Neural progenitor cell (in vitro differentiated cells): ENCODE results near the gene SOCS3. TPM values are rescaled to one million over a fixed set of nuclear protein-coding genes. Genes with fewer than 3 reads are reported as not detected.

Experiments
- DNase-seq: peaks from one replicate; pipeline ENCODE4 v3.0.0-alpha.2; 2016; ENCODE audit warnings: low spot score
- H2AFZ ChIP-seq: fragments of 200-600 bp; sonication (generic); replicated peaks from 2 replicates; pipeline ENCODE4 v1.6.1; 2016; ENCODE audit warnings: antibody characterized with exemption
- H3F3A ChIP-seq: fragments of 200-600 bp; sonication (generic); 2 replicates; pipeline ENCODE4 v1.6.1; 2016; ENCODE audit warnings: antibody characterized with exemption, low read depth
- H3K27ac ChIP-seq: fragments of 200-600 bp; sonication (generic); 2 replicates; pipeline ENCODE4 v1.5.1; 2016; ENCODE audit warnings: mild to moderate bottlenecking
- H3K27me3 ChIP-seq: fragments of 200-600 bp; sonication (generic); 2 replicates; pipeline ENCODE4 v1.6.1; 2016; ENCODE audit warnings: mild to moderate bottlenecking, moderate library complexity
- H3K36me3 ChIP-seq: fragments of 200-600 bp; sonication (generic); 2 replicates; pipeline ENCODE4 v1.5.1; 2016
- H3K4me1 ChIP-seq: fragments of 200-600 bp; sonication (generic); 2 replicates; pipeline ENCODE4 v1.6.1; 2016; ENCODE audit warnings: mixed run types
- H3K4me2 ChIP-seq: fragments of 200-600 bp; sonication (generic); 2 replicates; pipeline ENCODE4 v1.6.1; 2016
- H3K4me3 ChIP-seq: fragments of 200-600 bp; sonication (generic); 2 replicates; pipeline ENCODE4 v1.5.1; 2016
- H3K79me2 ChIP-seq: fragments of 200-600 bp; sonication (generic); 2 replicates; pipeline ENCODE4 v1.6.1; 2016; ENCODE audit warnings: low read depth
- H3K9ac ChIP-seq: fragments of 200-600 bp; sonication (generic); 2 replicates; pipeline ENCODE4 v1.6.1; 2016
- H3K9me3 ChIP-seq: fragments of 200-600 bp; sonication (generic); 2 replicates; pipeline ENCODE4 v1.5.1; 2016; ENCODE audit warnings: low read depth
- H4K20me1 ChIP-seq: fragments of 200-600 bp; sonication (generic); 2 replicates; pipeline ENCODE4 v1.6.1; 2016; ENCODE audit warnings: low read depth
- H3K27ac Mint-ChIP-seq: 3 replicates; pipeline ENCODE4 v1.8.0; 2021; ENCODE audit warnings: mixed read lengths
- H3K27me3 Mint-ChIP-seq: 2 replicates; pipeline ENCODE4 v1.8.0; 2022; ENCODE audit warnings: low read depth, mild to moderate bottlenecking, inconsistent platforms, moderate library complexity, mixed read lengths; ENCODE audit not compliant: insufficient read depth
- H3K36me3 Mint-ChIP-seq: 3 replicates; pipeline ENCODE4 v1.8.0; 2021; ENCODE audit warnings: mixed read lengths
- H3K4me1 Mint-ChIP-seq: 3 replicates; pipeline ENCODE4 v1.8.0; 2021; ENCODE audit warnings: mixed read lengths
- H3K4me3 Mint-ChIP-seq: 3 replicates; pipeline ENCODE4 v1.8.0; 2021; ENCODE audit warnings: mild to moderate bottlenecking, moderate library complexity, mixed read lengths
- H3K9me3 Mint-ChIP-seq: 3 replicates; pipeline ENCODE4 v1.8.0; 2020; ENCODE audit warnings: mixed read lengths
- CTCF ChIP-seq: fragments of 200-600 bp; sonication (generic); IDR thresholded peaks from 2 replicates; pipeline ENCODE4 v1.5.1; 2017; ENCODE audit warnings: antibody characterized with exemption, mild to moderate bottlenecking
- EZH2 ChIP-seq: fragments of 200-600 bp; sonication (generic); IDR thresholded peaks from 2 replicates; pipeline ENCODE4 v1.6.1; 2017; ENCODE audit warnings: antibody characterized with exemption, mild to moderate bottlenecking, moderate library complexity
- EZH2phosphoT487 ChIP-seq: fragments of 200-600 bp; sonication (generic); IDR thresholded peaks from 2 replicates; pipeline ENCODE4 v1.6.1; 2017; ENCODE audit warnings: antibody characterized with exemption
- total RNA-seq: library from RNA; depleted of rRNA; stranded (reverse); fragments of >200 nt; gene quantifications from 2 replicates; pipeline ENCODE4 v1.2.3, GENCODE V29; 2015; ENCODE audit warnings: low replicate concordance

SOCS3 gene
- total RNA-seq, 1 donor from 2014 or later: 7.5 TPM

DNA sequence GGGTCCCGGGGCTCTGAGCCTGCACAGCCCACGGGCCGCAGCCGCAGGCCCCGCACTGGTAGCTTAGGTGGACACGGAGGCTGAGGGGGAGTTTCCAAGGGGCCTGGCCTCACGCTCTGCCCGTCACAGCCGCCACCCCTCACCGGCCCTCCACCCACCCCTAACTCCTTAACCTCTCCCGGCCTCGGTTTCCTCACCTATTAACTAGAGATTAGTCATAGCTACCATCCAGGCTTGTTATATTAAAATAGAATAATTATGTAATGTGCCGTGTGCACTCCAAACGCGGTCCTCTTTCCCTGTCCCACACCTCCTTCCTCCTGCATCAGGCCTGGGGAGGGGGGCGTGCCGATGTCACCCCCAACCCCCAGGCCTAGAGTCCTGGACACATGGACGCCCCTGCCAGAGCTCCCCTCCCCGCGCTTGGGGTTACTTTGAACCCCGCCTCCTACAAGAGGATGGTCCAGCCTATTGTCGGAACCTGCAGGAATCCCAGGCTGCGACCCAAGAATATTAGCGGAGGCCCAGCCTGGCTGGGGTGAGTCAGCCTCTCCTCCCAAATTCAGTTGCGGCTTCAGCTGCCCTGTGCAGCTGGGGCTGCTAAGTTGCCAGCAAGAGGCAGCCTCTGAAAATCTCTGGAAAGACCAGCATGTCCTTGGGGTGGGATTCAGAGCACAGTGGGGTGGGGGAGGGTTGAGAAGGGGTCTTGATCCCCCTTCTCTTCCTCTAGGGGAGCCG, 17.3 kb downstream of the SOCS3 start:
- Histone ChIP-seq H3K27me3 (peaks cover 70% of the 10 kb centered on the region), H3K79me2 (no peaks in the 10 kb centered on the region), H3K36me3 (no peaks in the 10 kb centered on the region), H2AFZ (peak overlapping the region; percentile 32), H3K4me2 (peak overlapping the region; percentile 86), H3K9me3 (no peaks in the 10 kb centered on the region), H3K4me1 (peaks cover 14% of the 10 kb centered on the region), H3F3A (peaks cover 25% of the 10 kb centered on the region), H3K27ac (no peak overlapping the region), H3K9ac (no peak overlapping the region), H3K4me3 (peak overlapping the region; percentile 46), H4K20me1 (no peaks in the 10 kb centered on the region)
- TF ChIP-seq CTCF (no peak), EZH2 (no peak), EZH2phosphoT487 (no peak)
- Mint-ChIP-seq H3K27me3 (peaks cover 11% of the 10 kb centered on the region), H3K4me1 (peaks cover 28% of the 10 kb centered on the region), H3K36me3 (no peaks in the 10 kb centered on the region), H3K27ac (peak overlapping the region; percentile 25), H3K4me3 (peak overlapping the region; percentile 69), H3K9me3 (no peaks in the 10 kb centered on the region)
- no peak for DNase-seq

DNA sequence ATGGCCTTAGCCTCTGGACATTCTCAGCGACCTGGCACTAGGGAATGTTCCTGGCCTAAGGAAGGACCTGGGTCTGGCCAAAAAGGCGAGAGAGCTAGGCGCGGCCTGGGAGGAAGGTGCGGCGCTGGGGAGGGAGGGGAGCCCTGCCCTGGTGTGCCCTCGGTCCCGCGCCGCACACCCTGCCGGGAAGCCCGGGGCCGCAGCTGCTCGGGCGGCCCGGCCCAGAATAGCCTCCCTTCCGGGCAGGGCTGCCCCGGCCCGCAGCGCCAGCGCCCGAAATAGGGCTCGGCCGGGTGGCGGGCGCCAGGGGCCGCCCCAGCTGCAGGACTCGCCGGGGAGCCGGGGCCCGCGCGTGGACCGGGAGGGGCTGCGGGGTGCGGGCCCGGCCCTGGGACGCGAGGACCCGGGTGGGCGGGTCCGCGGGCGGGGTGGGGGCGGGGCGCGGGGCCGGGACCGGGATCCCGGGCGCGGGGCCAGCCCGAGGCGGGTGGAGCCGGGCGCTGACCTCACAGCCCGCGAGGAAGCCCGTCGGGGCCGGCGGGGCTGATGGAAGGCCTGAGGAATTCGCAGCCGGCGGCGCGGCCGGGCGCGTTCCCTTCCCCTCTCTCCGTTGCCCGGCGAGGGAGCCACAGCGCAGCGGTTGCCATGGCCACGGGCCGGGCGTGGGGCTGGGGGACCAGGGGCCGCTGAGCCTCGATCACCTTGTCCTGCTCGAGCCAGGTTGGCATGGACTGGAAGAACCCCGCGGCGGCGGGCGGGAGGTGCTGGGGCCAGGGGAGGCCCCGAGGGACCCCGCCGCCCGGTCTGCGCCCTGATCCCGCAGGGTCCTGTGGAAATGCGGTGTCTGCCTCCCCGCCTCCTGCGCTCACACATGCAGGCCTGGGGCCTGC, 18.1 kb downstream of the SOCS3 start:
- TF ChIP-seq EZH2: peak; percentile 59
- TF ChIP-seq CTCF: no peak
- TF ChIP-seq EZH2phosphoT487: no peak
- Mint-ChIP-seq H3K4me1 (peaks cover 28% of the 10 kb centered on the region), H3K9me3 (no peaks in the 10 kb centered on the region), H3K36me3 (no peaks in the 10 kb centered on the region), H3K27ac (no peak overlapping the region), H3K27me3 (peaks cover 11% of the 10 kb centered on the region), H3K4me3 (no peak overlapping the region)
- Histone ChIP-seq H3K4me1 (peaks cover 14% of the 10 kb centered on the region), H3K4me2 (peak overlapping the region; percentile 86), H3K9me3 (no peaks in the 10 kb centered on the region), H2AFZ (peak overlapping the region; percentile 73), H3K27ac (no peak overlapping the region), H3F3A (peaks cover 25% of the 10 kb centered on the region), H3K9ac (no peak overlapping the region), H3K36me3 (no peaks in the 10 kb centered on the region), H3K27me3 (peaks cover 68% of the 10 kb centered on the region), H4K20me1 (no peaks in the 10 kb centered on the region), H3K79me2 (no peaks in the 10 kb centered on the region), H3K4me3 (peak overlapping the region; percentile 46)
- DNase-seq: peak; percentile 90

- TF ChIP-seq EZH2phosphoT487: no peak
- no peak for TF ChIP-seq CTCF
- no peaks in the 10 kb centered on the region for H3K9me3 ChIP-seq
- Mint-ChIP-seq H3K9me3 (no peaks in the 10 kb centered on the region), H3K27me3 (peaks cover 11% of the 10 kb centered on the region), H3K36me3 (no peaks in the 10 kb centered on the region), H3K27ac (peak overlapping the region; percentile 87), H3K4me1 (peaks cover 28% of the 10 kb centered on the region), H3K4me3 (peak overlapping the region; percentile 71)
- H2AFZ ChIP-seq: no peak overlapping the region
- no peak overlapping the region for H3K27ac ChIP-seq
- H3K36me3 ChIP-seq: no peaks in the 10 kb centered on the region
- no peaks in the 10 kb centered on the region for H3K79me2 ChIP-seq
- no peak overlapping the region for H3K4me3 ChIP-seq
- H4K20me1 ChIP-seq: no peaks in the 10 kb centered on the region
- H3F3A ChIP-seq: peaks cover 25% of the 10 kb centered on the region
- no peak overlapping the region for H3K9ac ChIP-seq
- H3K4me1 ChIP-seq: peaks cover 14% of the 10 kb centered on the region
- H3K27me3 ChIP-seq: peaks cover 55% of the 10 kb centered on the region
- no peak for DNase-seq
- H3K4me2 ChIP-seq: no peak overlapping the region
These were observed 19.5 kb downstream of the SOCS3 start for GRCh38 chr17:78340183-78340955.
